H1 (cell line): Measurements from ENCODE around the gene NABP2. TPM values are rescaled to one million over a fixed set of nuclear protein-coding genes. Genes with fewer than 3 reads are reported as not detected.

Experiments
- CTCF ChIA-PET: fragments of 300-600 bp; sonication (Branson Sonifier 250); formaldehyde crosslinking; loops from one replicate; lab custom pipeline; 2021; ENCODE audit not compliant: partially characterized antibody; lab: Charles Lee
- POLR2A ChIA-PET: fragments of 300-600 bp; sonication (Branson Sonifier 250); formaldehyde crosslinking; loops from one replicate; lab custom pipeline; 2021; ENCODE audit warnings: inconsistent platforms; ENCODE audit not compliant: partially characterized antibody; lab: Charles Lee
- DNase-seq, 2 experiments: peaks; one replicate each; pipeline versions ENCODE4 v3.0.0 to v3.0.0-alpha.2; 2010 to 2022; ENCODE audit warnings: low spot score in 2 of 2, low read depth in 1 of 2, mixed read lengths in 1 of 2
- FAIRE-seq: peaks from 2 replicates; lab custom pipeline; 2011; peaks lifted over from hg19 to GRCh38; lab: Jason Lieb, UNC
- H2AFZ ChIP-seq: 2 replicates; pipeline ENCODE4 v1.8.1; 2012; ENCODE audit warnings: low read length, inconsistent platforms
- H2AK5ac ChIP-seq: 2 replicates; pipeline ENCODE4 v1.6.1; 2013; ENCODE audit warnings: low read depth, low read length
- H2BK120ac ChIP-seq: replicated peaks from 2 replicates; pipeline ENCODE3; 2013; ENCODE audit warnings: low read depth, low read length, inconsistent platforms
- H2BK12ac ChIP-seq: 2 replicates; pipeline ENCODE4 v1.6.1; 2013; ENCODE audit warnings: low read depth, low read length
- H2BK15ac ChIP-seq: 2 replicates; pipeline ENCODE4 v1.6.1; 2013; ENCODE audit warnings: low read length
- H2BK20ac ChIP-seq: 2 replicates; pipeline ENCODE4 v1.6.1; 2013; ENCODE audit warnings: low read length
- H2BK5ac ChIP-seq: 2 replicates; pipeline ENCODE4 v1.6.1; 2013; ENCODE audit warnings: low read depth, low read length
- H3K14ac ChIP-seq: 2 replicates; pipeline ENCODE4 v1.6.1; 2013; ENCODE audit warnings: inconsistent platforms; ENCODE audit not compliant: insufficient read length
- H3K18ac ChIP-seq: 2 replicates; pipeline ENCODE4 v1.6.1; 2013; ENCODE audit warnings: low read length; ENCODE audit errors: extremely low read depth
- H3K23ac ChIP-seq: 2 replicates; pipeline ENCODE4 v1.6.1; 2013; ENCODE audit warnings: inconsistent platforms; ENCODE audit not compliant: insufficient read length
- H3K23me2 ChIP-seq: 2 replicates; pipeline ENCODE4 v1.6.1; 2013; ENCODE audit warnings: low read depth, low read length
- H3K27ac ChIP-seq: 2 replicates; pipeline ENCODE4 v1.6.1; 2011; ENCODE audit warnings: low read depth, low read length, inconsistent platforms
- H3K27me3 ChIP-seq, 4 experiments: replicated peaks in 1 of 4; 1 replicate in 1 of 4; 2 replicates in 3 of 4; pipeline versions ENCODE4 v1.6.1 to v1.8.1; 2011 to 2013; ENCODE audit warnings: low read length in 3 of 4, mild to moderate bottlenecking in 3 of 4, inconsistent platforms in 2 of 4, mixed read lengths in 2 of 4, moderate library complexity in 1 of 4; ENCODE audit not compliant: control insufficient read depth in 3 of 4, insufficient read depth in 3 of 4; ENCODE audit errors: extremely low read depth in 1 of 4
- H3K36me3 ChIP-seq, 4 experiments: 2 replicates each; pipeline versions ENCODE4 v1.6.1 to v1.8.1; 2011 to 2013; ENCODE audit warnings: mild to moderate bottlenecking in 4 of 4, low read length in 3 of 4, moderate library complexity in 2 of 4, control low read depth in 1 of 4, inconsistent platforms in 1 of 4; ENCODE audit not compliant: insufficient read depth in 4 of 4, control insufficient read depth in 2 of 4
- H3K4ac ChIP-seq: replicated peaks from 2 replicates; pipeline ENCODE3; 2013; ENCODE audit warnings: low read length, low read depth, mixed read lengths, inconsistent platforms; ENCODE audit not compliant: insufficient read length
- H3K4me1 ChIP-seq, 4 experiments: replicated peaks in 1 of 4; 1 replicate in 1 of 4; 2 replicates in 3 of 4; pipeline versions ENCODE4 v1.6.1 to v1.8.1; 2011 to 2013; ENCODE audit warnings: low read length in 3 of 4, inconsistent platforms in 2 of 4, mixed read lengths in 1 of 4; ENCODE audit not compliant: insufficient read depth in 4 of 4, control insufficient read depth in 3 of 4
- H3K4me2 ChIP-seq, 2 experiments: 2 replicates each; pipeline versions ENCODE4 v1.6.1 to v1.8.1; 2011 to 2013; ENCODE audit warnings: low read depth in 2 of 2, low read length in 2 of 2, control low read depth in 1 of 2, inconsistent platforms in 1 of 2, mild to moderate bottlenecking in 1 of 2; ENCODE audit not compliant: insufficient read depth in 1 of 2
- H3K4me3 ChIP-seq, 4 experiments: fragments of 200-600, 300-600 bp in 1 of 4; sonication (generic), shearing (Covaris generic), sonication (Bioruptor Twin) in 1 of 4; 2 replicates each; pipeline versions ENCODE4 v1.5.1 to v1.8.1; 2011 to 2016; ENCODE audit warnings: low read length in 4 of 4, low read depth in 3 of 4, control low read depth in 2 of 4, inconsistent platforms in 2 of 4, mild to moderate bottlenecking in 2 of 4, mixed read lengths in 1 of 4, moderate library complexity in 1 of 4; ENCODE audit not compliant: insufficient read depth in 2 of 4; ENCODE audit errors: extremely low read depth in 1 of 4
- H3K56ac ChIP-seq: replicated peaks from 2 replicates; pipeline ENCODE3; 2013; ENCODE audit warnings: low read depth, mild to moderate bottlenecking, mixed read lengths, low read length, inconsistent platforms; ENCODE audit not compliant: insufficient read length
- H3K79me1 ChIP-seq: 2 replicates; pipeline ENCODE4 v1.6.1; 2013; ENCODE audit warnings: low read depth, low read length, control low read depth
- H3K79me2 ChIP-seq, 2 experiments: 2 replicates each; pipeline versions ENCODE4 v1.6.1 to v1.8.1; 2012 to 2013; ENCODE audit warnings: low read length in 2 of 2, mild to moderate bottlenecking in 2 of 2, inconsistent platforms in 1 of 2; ENCODE audit not compliant: insufficient read depth in 2 of 2, control insufficient read depth in 1 of 2
- H3K9ac ChIP-seq, 4 experiments: replicated peaks in 1 of 4; 1 replicate in 1 of 4; 2 replicates in 3 of 4; pipeline versions ENCODE4 v1.6.1 to v1.8.1; 2011 to 2013; ENCODE audit warnings: low read depth in 3 of 4, low read length in 3 of 4, control low read depth in 2 of 4, mild to moderate bottlenecking in 2 of 4, moderate library complexity in 2 of 4, inconsistent platforms in 1 of 4; ENCODE audit errors: extremely low read depth in 1 of 4
- H3K9me3 ChIP-seq, 2 experiments: 2 replicates each; pipeline versions ENCODE4 v1.6.1 to v1.8.1; 2012 to 2013; ENCODE audit warnings: mild to moderate bottlenecking in 2 of 2, moderate library complexity in 2 of 2, control low read depth in 1 of 2, inconsistent platforms in 1 of 2, low read depth in 1 of 2, low read length in 1 of 2, mixed read lengths in 1 of 2; ENCODE audit not compliant: insufficient read depth in 2 of 2
- H4K20me1 ChIP-seq, 2 experiments: replicated peaks in 1 of 2; 2 replicates each; pipeline versions ENCODE3 to v1.8.1; 2011 to 2013; ENCODE audit warnings: inconsistent platforms in 2 of 2, low read length in 2 of 2, mild to moderate bottlenecking in 1 of 2; ENCODE audit not compliant: insufficient read depth in 2 of 2, control insufficient read depth in 1 of 2
- H4K5ac ChIP-seq: 2 replicates; pipeline ENCODE4 v1.6.1; 2013; ENCODE audit warnings: low read length, low read depth, mixed read lengths, inconsistent platforms; ENCODE audit not compliant: insufficient read length
- H4K8ac ChIP-seq: 2 replicates; pipeline ENCODE4 v1.8.0; 2013; ENCODE audit warnings: mild to moderate bottlenecking, moderate library complexity, low read length, inconsistent platforms; ENCODE audit not compliant: insufficient read depth; ENCODE audit errors: extremely low read depth
- H4K91ac ChIP-seq: replicated peaks from 2 replicates; pipeline ENCODE3; 2013; ENCODE audit warnings: low read length, mixed read lengths, inconsistent platforms; ENCODE audit not compliant: insufficient read length
- ATF3 ChIP-seq: IDR thresholded peaks from 2 replicates; pipeline ENCODE4 v1.6.1; 2011; ENCODE audit warnings: low read depth, mild to moderate bottlenecking, low read length; ENCODE audit not compliant: insufficient read depth
- CHD2 ChIP-seq: IDR thresholded peaks from 2 replicates; pipeline ENCODE4 v1.6.1; 2012; ENCODE audit warnings: low read length, improper control_type of control experiment
- GABPA ChIP-seq: IDR thresholded peaks from 2 replicates; pipeline ENCODE4 v1.6.1; 2011; ENCODE audit warnings: mild to moderate bottlenecking, low read length, moderate library complexity, borderline replicate concordance; ENCODE audit not compliant: insufficient read depth
- POLR2AphosphoS5 ChIP-seq: IDR thresholded peaks from 2 replicates; pipeline ENCODE4 v1.6.1; 2011; ENCODE audit warnings: low read depth, low read length
- SIN3A ChIP-seq, 2 experiments: IDR thresholded peaks in 1 of 2; conservative IDR thresholded peaks in 1 of 2; 2 replicates each; pipeline ENCODE4 v1.6.1; 2011 to 2012; ENCODE audit warnings: low read length in 2 of 2, improper control_type of control experiment in 1 of 2, low read depth in 1 of 2, mild to moderate bottlenecking in 1 of 2
- TCF12 ChIP-seq: IDR thresholded peaks from 2 replicates; pipeline ENCODE4 v1.6.1; 2011; ENCODE audit warnings: low read depth, mild to moderate bottlenecking, low read length
- USF2 ChIP-seq: IDR thresholded peaks from 2 replicates; pipeline ENCODE4 v1.6.1; 2011; ENCODE audit warnings: low read length, improper control_type of control experiment
- WGBS, 2 experiments: shearing (Covaris generic) in 1 of 2; methylation state at CpG; one replicate each; pipeline versions ENCODE4 v1.1.6 to v1.1.7; 2013 to 2015; ENCODE audit warnings: low lambda C conversion rate in 2 of 2, mixed read lengths in 2 of 2, inconsistent platforms in 1 of 2, low coverage in 1 of 2, missing lambda C conversion rate in 1 of 2; ENCODE audit not compliant: insufficient replicate concordance in 2 of 2, insufficient coverage in 1 of 2, insufficient read length in 1 of 2; ENCODE audit errors: extremely low coverage in 1 of 2, missing lambda C conversion rate in 1 of 2; 5-methylcytosine and 5-hydroxymethylcytosine counted together
- polyA plus RNA-seq, 7 experiments: library from polyadenylated mRNA; depleted of rRNA in 3 of 7; stranded (reverse) in 5 of 7; unstranded in 2 of 7; fragments of >200 nt in 5 of 7; fragments of 200-250 nt in 2 of 7; gene quantifications; 1 replicate in 5 of 7; 2 replicates in 1 of 7; 4 replicates in 1 of 7; pipeline versions ENCODE4 v1.2.1 to v1.2.3, GENCODE V29; 2011 to 2013; ENCODE audit warnings: missing spikeins in 2 of 7, mixed read lengths in 2 of 7
- total RNA-seq: library from RNA; stranded (reverse); fragmentation: NEBNext Ultra II Directional; extraction: Animal tissue kit (Norgen Biotek cat#: 25700); gene quantifications from 2 replicates; pipeline ENCODE4 v1.2.1, GENCODE V29; 2021

Gene NABP2
- total and polyA plus RNA-seq, 2 of the 8 experiments (the other 6 are each of a cell fraction or from before 2014, with no cell fraction given): 58.1 to 67.5 TPM

DNA sequence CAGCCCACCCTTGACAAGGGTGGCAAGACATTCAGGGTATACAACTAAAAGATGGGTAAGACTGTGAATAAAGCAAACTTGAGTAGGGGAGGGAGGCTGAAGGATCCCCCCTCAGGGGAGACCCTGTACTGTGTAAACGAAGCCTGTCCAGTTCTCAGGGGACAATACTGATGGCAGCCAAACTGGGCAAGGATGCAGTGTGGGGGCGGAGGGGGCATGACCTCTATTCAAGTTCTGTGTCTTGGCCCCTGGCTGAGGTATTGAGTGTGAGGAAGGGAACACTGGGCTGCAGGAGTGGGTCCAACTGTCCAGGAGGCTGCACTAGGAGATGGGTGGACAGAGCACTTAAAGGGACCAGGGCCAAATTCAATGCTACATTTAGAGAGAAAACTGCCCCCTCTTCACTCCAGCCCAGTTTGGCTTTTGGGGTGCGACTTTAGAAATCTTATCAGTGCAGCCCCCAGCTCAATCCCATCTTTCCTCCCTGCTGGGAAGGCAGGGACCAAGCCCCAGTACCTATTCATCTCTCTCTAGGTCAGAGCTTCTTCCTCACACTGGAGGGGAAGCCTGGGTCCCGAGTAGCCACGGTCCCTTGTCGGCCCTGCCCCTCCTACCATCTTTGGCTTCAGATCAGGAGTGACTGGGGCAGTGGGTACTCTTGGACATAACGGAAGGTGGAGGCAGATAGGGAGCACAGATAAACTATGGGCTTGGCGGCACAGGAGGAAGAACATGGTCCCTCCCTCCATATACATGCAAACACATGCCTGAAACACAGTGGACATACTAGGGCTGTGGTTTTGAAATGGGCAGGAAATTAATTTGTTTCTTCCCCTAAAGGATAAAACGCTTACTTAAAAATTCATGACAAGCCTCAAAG is 17.5 kb downstream of the NABP2 start:
- no peak overlapping the region for H3K27ac ChIP-seq
- TF ChIP-seq GABPA: no peak
- no peak for TF ChIP-seq ATF3
- TF ChIP-seq CHD2: no peak
- TF ChIP-seq SIN3A (conservative IDR thresholded peaks at IDR 0.05 in 1 of 2, IDR thresholded peaks at IDR 0.05 in 1 of 2; ENCODE audit: low read depth in 1 of 2, low read length in 2 of 2): no peak
- TF ChIP-seq POLR2AphosphoS5: no peak
- no peak for TF ChIP-seq USF2
- TF ChIP-seq TCF12: no peak
- peaks cover 0 to 3% of the 10 kb centered on the region in 2 experiments for H4K20me1 ChIP-seq
- DNase-seq: no peak
- no peak overlapping the region for H2BK20ac ChIP-seq
- no peak overlapping the region for H3K56ac ChIP-seq
- peaks cover 11 to 52% (median 35%) of the 10 kb centered on the region in 4 experiments for H3K36me3 ChIP-seq
- H3K4me3 ChIP-seq: no peak overlapping the region
- no peaks in the 10 kb centered on the region for H3K79me1 ChIP-seq
- POLR2A ChIA-PET: no interaction called here
- no peak overlapping the region for H2BK120ac ChIP-seq
- H2AFZ ChIP-seq: no peak overlapping the region
- H3K23ac ChIP-seq: no peak overlapping the region
- H4K5ac ChIP-seq: no peak overlapping the region
- no peaks in the 10 kb centered on the region for H3K9me3 ChIP-seq
- no peak overlapping the region; the same call in 1 of the 2 replicates for H4K8ac ChIP-seq
- H2BK15ac ChIP-seq: no peak overlapping the region
- H2BK12ac ChIP-seq: no peak overlapping the region
- CTCF ChIA-PET: interaction anchor here (1.7 to 1.8 kb wide), 2 partner anchors 11 kb away, joined by 5 read pairs; no protein-coding TSS in a partner anchor
- H2AK5ac ChIP-seq: no peak overlapping the region
- H3K18ac ChIP-seq: no peak overlapping the region
- H3K27me3 ChIP-seq: no peaks in the 10 kb centered on the region
- no peak for FAIRE-seq
- WGBS, 2 experiments: 92% methylated on average over 9 of the region's 9 CpGs; no CpG with 5 or more reads in 1 of the 2 experiments
- H3K23me2 ChIP-seq: no peaks in the 10 kb centered on the region
- H3K79me2 ChIP-seq: no peaks in the 10 kb centered on the region
- no peak overlapping the region for H3K4ac ChIP-seq
- H3K14ac ChIP-seq: no peak overlapping the region
- H2BK5ac ChIP-seq: no peak overlapping the region
- peaks cover 0 to 4% (median 2%) of the 10 kb centered on the region in 4 experiments; a peak in 4 of 7 replicates for H3K4me1 ChIP-seq
- H3K4me2 ChIP-seq: no peak overlapping the region
- H3K9ac ChIP-seq: no peak overlapping the region
- H4K91ac ChIP-seq: no peak overlapping the region
